Measurements from ENCODE around the gene TMEM151A. TPM values are rescaled to one million over a fixed set of nuclear protein-coding genes. Genes with fewer than 3 reads are reported as not detected.
A peak's percentile ranks its signal among the peaks of the same experiment; 100 is the strongest.

Gene TMEM151A
- total and polyA plus RNA-seq, 5 experiments from 2014 or later = 0.13 TPM; not detected in 4

DNA sequence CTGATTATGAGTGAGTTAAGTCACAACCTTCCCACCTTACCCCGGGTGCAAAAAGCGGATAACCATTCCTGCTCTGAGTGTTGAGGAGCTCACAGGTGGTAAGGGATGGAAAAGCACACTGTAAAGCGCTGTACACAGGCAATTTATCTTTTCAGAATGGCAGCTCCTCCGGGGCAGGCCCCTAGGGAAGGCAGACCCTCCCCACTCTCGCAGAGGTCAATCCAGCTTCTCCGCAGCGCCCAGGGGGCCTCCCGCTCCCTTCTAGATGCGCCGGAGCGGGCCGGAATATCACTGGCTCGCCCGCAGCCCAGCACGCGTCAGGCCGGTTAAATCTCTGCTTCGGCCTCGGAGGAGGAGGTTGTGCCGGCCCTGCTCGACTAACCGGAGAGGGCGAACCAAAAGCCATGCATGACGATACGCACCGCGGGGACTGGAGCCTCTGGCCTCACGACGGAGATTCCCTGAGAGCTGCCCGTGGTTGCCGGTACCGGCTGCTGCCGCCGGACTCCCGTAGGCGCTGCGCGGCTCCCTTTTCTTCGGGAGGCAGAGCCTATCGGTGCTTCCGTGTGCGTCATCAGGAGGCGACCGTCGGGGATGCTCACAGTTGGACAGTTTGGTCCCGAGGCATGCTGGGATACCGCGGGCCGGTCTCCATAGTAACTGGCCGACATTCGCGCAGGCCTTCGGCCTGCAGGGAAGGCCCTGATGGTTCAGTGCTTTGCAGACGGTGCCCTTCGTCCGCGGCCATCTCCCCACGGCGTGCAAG is 53.0 kb downstream of the TMEM151A start, which contains the start of gene BRMS1:
TSS of gene BRMS1 (minus strand) at position 555 of the 766 bp plus-strand sequence. CDS start 2,870 bp downstream, outside the sequence.
- Mint-ChIP-seq H3K27ac (peak within 1 kb of the TSS; percentile 88 to 99 (median 98)), H3K4me3 (peak within 1 kb of the TSS; percentile 93 to 97 (median 95)), H3K4me1 (peaks cover 29 to 60% (median 53%) of the 10 kb centered on the region in 4 donors), H3K27me3 (peaks cover 0 to 4% (median 0%) of the 10 kb centered on the region in 5 donors), H3K9me3 (peaks cover 0 to 5% (median 0%) of the 10 kb centered on the region in 9 donors), H3K36me3 (peaks cover 2 to 26% (median 4%) of the 10 kb centered on the region in 3 donors)
- DNase-seq = peak; percentile 87 to 99 (median 94)
- ATAC-seq = peak; percentile 73 to 79
- POLR2A ChIA-PET = interaction anchor here (0.6 to 5.8 kb wide), 20 partner anchors 10 to 498 kb away, joined by 3 to 82 read pairs (median 4); partner anchors contain the start of genes CD248, RCE1, RIN1 and SLC29A2

DNA sequence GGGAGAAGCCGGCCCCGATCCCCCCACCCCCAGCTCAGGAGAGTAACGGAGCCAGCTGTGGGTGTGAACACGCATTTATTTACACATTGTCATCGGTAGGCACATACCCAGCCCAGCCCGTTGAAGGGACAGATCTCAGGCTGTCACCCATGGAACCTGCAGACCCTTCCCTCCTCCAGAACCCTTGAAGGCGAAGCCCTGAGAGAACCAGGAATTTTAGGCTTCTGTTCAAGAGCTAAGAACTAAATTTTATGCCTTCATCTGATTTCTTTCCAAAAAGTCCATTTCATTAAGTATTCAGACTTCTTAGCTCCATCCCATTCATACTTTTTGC is 53.6 kb downstream of the TMEM151A start:
- POLR2A ChIA-PET = interaction anchor here (0.8 to 5.8 kb wide), 17 partner anchors 11 to 498 kb away, joined by 3 to 82 read pairs (median 4); partner anchors contain the start of genes CD248, RCE1, RIN1 and SLC29A2
- DNase-seq = no peak
- H3K4me3 Mint-ChIP-seq = peak overlapping the region; percentile 93 to 97 (median 95)
- peak; percentile 16 to 25 for ATAC-seq
- peaks cover 0 to 4% (median 0%) of the 10 kb centered on the region in 5 donors for H3K27me3 Mint-ChIP-seq
- H3K27ac Mint-ChIP-seq = peak overlapping the region; percentile 88 to 99 (median 98)
- peaks cover 29 to 65% (median 53%) of the 10 kb centered on the region in 4 donors for H3K4me1 Mint-ChIP-seq
- peaks cover 2 to 23% (median 4%) of the 10 kb centered on the region in 3 donors for H3K36me3 Mint-ChIP-seq
- peaks cover 0 to 5% (median 0%) of the 10 kb centered on the region in 9 donors for H3K9me3 Mint-ChIP-seq

Other genes with a start within 250 kb of the TMEM151A start
- not detected for gene GAL3ST3, start 242.7 kb upstream of the TMEM151A start, total RNA-seq
- under 1 TPM in 1 of 3 donors, not detected in 2; 0.27 TPM for gene GAL3ST3, start 242.7 kb upstream of the TMEM151A start, polyA plus RNA-seq
- 100 to 1,000 TPM; 184 to 197 TPM for gene SF3B2, start 239.5 kb upstream of the TMEM151A start, total RNA-seq
- gene SF3B2, start 239.5 kb upstream of the TMEM151A start, polyA plus RNA-seq = 100 to 1,000 TPM in 1 of 3 donors, 10 to 100 TPM in 2; 70.3 to 115 (median 91.6) TPM
- gene PACS1, start 221.6 kb upstream of the TMEM151A start, total RNA-seq = 100 to 1,000 TPM; 312 to 317 TPM
- 10 to 100 TPM; 35.9 to 98.8 (median 49.9) TPM for gene PACS1, start 221.6 kb upstream of the TMEM151A start, polyA plus RNA-seq
- 10 to 100 TPM; 35.7 to 38.4 TPM for gene KLC2, start 34.2 kb upstream of the TMEM151A start, total RNA-seq
- 1 to 10 TPM; 3.7 to 8.1 (median 6.1) TPM for gene KLC2, start 34.2 kb upstream of the TMEM151A start, polyA plus RNA-seq
- gene RAB1B, start 23.3 kb upstream of the TMEM151A start, total RNA-seq = 10 to 100 TPM; 68.4 to 69.2 TPM
- gene RAB1B, start 23.3 kb upstream of the TMEM151A start, polyA plus RNA-seq = 10 to 100 TPM; 13.1 to 16.1 (median 14.0) TPM
- gene CNIH2, start 13.7 kb upstream of the TMEM151A start, total RNA-seq = 1 to 10 TPM; 1.1 to 2.8 TPM
- gene CNIH2, start 13.7 kb upstream of the TMEM151A start, polyA plus RNA-seq = not detected
- gene YIF1A, start 2.8 kb upstream of the TMEM151A start, total RNA-seq = 10 to 100 TPM; 26.9 to 36.8 TPM
- 10 to 100 TPM; 49.1 to 59.9 (median 53.9) TPM for gene YIF1A, start 2.8 kb upstream of the TMEM151A start, polyA plus RNA-seq
- gene CD248, start 25.1 kb downstream of the TMEM151A start, total RNA-seq = 10 to 100 TPM; 37.0 to 41.3 TPM
- gene CD248, start 25.1 kb downstream of the TMEM151A start, polyA plus RNA-seq = 100 to 1,000 TPM in 2 of 3 donors, 10 to 100 TPM in 1; 43.8 to 128 (median 114) TPM
- gene RIN1, start 44.5 kb downstream of the TMEM151A start, total RNA-seq = 1 to 10 TPM; 7.6 to 8.0 TPM
- 1 to 10 TPM; 2.7 to 6.5 (median 3.7) TPM for gene RIN1, start 44.5 kb downstream of the TMEM151A start, polyA plus RNA-seq
- gene BRMS1, start 53.2 kb downstream of the TMEM151A start, total RNA-seq = 10 to 100 TPM; 47.6 to 48.8 TPM
- 10 to 100 TPM; 61.7 to 65.8 (median 63.6) TPM for gene BRMS1, start 53.2 kb downstream of the TMEM151A start, polyA plus RNA-seq
- gene B4GAT1, start 55.7 kb downstream of the TMEM151A start, total RNA-seq = 1 to 10 TPM; 7.2 to 7.5 TPM
- gene B4GAT1, start 55.7 kb downstream of the TMEM151A start, polyA plus RNA-seq = 10 to 100 TPM in 1 of 3 donors, 1 to 10 TPM in 2; 7.1 to 12.1 (median 8.5) TPM
- 10 to 100 TPM; 12.9 to 13.9 TPM for gene SLC29A2, start 79.9 kb downstream of the TMEM151A start, total RNA-seq
- gene SLC29A2, start 79.9 kb downstream of the TMEM151A start, polyA plus RNA-seq = 1 to 10 TPM; 1.4 to 3.9 (median 2.3) TPM
- not detected for gene NPAS4, start 129.1 kb downstream of the TMEM151A start, total RNA-seq
- gene NPAS4, start 129.1 kb downstream of the TMEM151A start, polyA plus RNA-seq = not detected
- gene MRPL11, start 147.0 kb downstream of the TMEM151A start, total RNA-seq = 10 to 100 TPM; 24.8 to 24.9 TPM
- gene MRPL11, start 147.0 kb downstream of the TMEM151A start, polyA plus RNA-seq = 10 to 100 TPM; 86.9 to 98.2 (median 87.9) TPM
- 10 to 100 TPM; 15.0 to 16.3 TPM for gene PELI3, start 175.0 kb downstream of the TMEM151A start, total RNA-seq
- 1 to 10 TPM; 2.7 to 4.1 (median 3.4) TPM for gene PELI3, start 175.0 kb downstream of the TMEM151A start, polyA plus RNA-seq
- gene DPP3, start 188.5 kb downstream of the TMEM151A start, total RNA-seq = 10 to 100 TPM; 20.0 to 23.7 TPM
- gene DPP3, start 188.5 kb downstream of the TMEM151A start, polyA plus RNA-seq = 10 to 100 TPM; 20.0 to 25.4 (median 20.5) TPM
- gene BBS1, start 218.7 kb downstream of the TMEM151A start, total RNA-seq = 10 to 100 TPM; 31.7 to 32.8 TPM
- 10 to 100 TPM in 2 of 3 donors, 1 to 10 TPM in 1; 9.4 to 11.9 (median 11.2) TPM for gene BBS1, start 218.7 kb downstream of the TMEM151A start, polyA plus RNA-seq